ENCODE data around the gene CPN1.
"Not testable (repeated sequence)": the region's sequence is repeated elsewhere in the genome, so short reads cannot be mapped to it uniquely, and the experiment has no call there.

The CPN1 gene

GRCh38 chr10:100024748-100025147, 56.9 kb downstream of the CPN1 start:
- DNase-seq (ENCODE audit: low read depth in 2 of 2): no peak

- DNase-seq (ENCODE audit: low read depth in 2 of 2): no peak
Observed at GRCh38 chr10:100022403-100022802, 59.3 kb downstream of the CPN1 start.

GRCh38 chr10:100021322-100021721, 60.3 kb downstream of the CPN1 start:
- no peak for DNase-seq (ENCODE audit: low read depth in 2 of 2)

- no peak for DNase-seq (ENCODE audit: low read depth in 2 of 2)
Observed at GRCh38 chr10:100020886-100021253, 60.8 kb downstream of the CPN1 start.

DNA sequence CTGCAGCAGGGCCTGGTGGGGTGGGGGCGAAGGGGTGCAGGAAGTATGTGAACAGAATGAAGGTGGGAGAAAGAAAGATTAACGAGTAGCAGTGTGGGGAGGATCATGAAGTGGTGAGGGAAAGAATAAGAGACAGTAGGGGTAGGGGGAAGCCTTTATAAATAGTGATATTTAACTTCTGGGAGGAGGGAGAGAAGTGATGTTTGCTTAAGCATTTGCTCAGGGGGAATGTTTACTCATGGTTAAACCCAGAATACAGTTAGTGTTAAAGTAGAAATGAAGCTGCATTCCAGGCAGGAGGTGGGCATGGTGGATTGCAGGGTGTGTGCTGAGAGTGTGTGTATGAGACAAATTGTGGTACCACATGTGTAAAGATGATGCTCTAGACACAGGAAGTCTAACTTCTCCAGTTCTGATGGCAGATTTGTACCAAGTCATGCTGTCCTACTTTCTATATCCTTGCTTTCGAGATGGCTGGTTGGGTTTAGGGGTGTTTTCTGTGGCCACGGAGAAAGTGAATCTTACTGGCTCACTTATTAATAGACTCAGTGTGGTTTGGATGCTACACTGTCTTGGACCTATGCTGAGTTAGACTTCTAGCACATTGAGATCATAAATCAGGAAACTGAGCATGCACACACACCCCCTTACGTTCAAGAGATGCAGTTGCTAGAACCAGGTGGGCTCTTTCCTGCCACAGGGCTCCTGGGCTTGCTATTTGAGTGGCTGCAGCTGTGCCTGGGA, 61.4 kb downstream of the CPN1 start:
- no peak for DNase-seq (ENCODE audit: low read depth in 2 of 2)

- no peak for DNase-seq (ENCODE audit: low read depth in 2 of 2)
Observed at GRCh38 chr10:100019787-100020141, 61.9 kb downstream of the CPN1 start.

GRCh38 chr10:100014071-100014762, 67.5 kb downstream of the CPN1 start:
- DNase-seq (ENCODE audit: low read depth in 2 of 2): no peak

- DNase-seq (ENCODE audit: low read depth in 2 of 2): no peak
Observed at GRCh38 chr10:100013621-100014020, 68.0 kb downstream of the CPN1 start.

DNA sequence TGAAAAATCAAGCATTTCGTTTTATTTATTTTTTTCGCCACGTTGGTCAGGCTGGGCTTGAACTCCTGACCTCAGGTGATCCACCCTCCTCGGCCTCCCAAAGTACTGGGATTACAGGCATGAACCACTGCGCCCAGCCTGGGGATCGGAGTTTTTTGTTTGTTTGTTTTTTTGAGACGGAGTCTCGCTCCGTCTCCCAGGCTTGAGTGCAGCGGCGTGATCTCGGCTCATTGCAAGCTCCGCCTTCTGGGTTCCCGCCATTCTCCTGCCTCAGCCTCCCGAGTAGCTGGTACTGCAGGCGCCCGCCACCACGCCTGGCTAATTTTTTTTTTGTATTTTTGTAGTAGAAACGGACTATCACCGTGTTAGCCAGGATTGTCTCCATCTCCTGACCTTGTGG, 69.8 kb downstream of the CPN1 start:
- not testable (repeated sequence) for DNase-seq (ENCODE audit: low read depth in 2 of 2)

DNA sequence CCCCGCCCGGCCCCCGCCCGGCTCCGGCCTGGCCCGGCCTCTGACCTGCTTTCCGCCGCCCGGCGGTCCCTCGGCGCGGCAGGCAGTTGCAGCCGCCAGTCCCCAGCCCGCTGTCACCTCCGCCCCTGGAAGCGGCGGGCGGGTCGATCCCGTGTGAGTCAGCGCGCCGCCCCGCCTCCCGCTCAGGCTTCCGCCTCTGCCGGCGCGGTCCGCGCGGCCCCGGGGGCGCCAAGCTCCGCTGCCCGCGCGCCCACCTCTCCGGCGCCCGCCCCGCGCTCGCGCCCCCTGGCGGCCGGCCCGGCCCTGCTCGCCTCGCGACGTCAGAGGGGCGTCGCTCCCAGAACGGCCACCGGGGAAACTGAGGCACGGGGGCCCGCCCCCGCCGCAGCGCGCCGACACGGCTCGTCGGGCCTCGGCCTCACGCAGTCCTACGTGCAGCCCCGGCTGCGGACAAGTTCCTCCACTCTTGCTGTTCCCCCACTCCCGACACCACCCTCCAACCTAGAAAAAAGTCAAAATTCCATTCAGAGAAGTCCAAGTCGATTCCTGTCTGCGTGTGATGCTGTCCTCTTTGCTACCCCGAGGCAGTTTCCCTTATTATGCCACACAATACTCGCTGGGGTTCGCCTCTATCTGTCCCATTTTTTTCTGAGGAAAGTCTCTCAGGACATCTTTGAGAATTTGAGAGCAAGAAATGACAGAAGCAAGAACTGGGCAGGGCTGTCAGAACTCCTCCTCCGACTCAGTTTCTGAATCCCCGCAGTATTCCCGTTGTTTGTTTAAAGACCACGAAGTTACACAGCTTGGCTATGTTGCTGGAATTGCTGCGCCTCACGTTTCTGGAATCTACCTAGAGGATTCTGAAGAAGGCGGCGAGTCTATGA, 71.6 kb downstream of the CPN1 start, which contains the start of gene DNMBP:
TSS of gene DNMBP (minus strand) at position 155 of the 884 bp plus-strand sequence. CDS start 37,823 bp downstream, outside the sequence.
- peak; percentile 68 to 75 for DNase-seq (ENCODE audit: low read depth in 2 of 2)

GRCh38 chr10:100009283-100009792, 72.3 kb downstream of the CPN1 start:
- DNase-seq (ENCODE audit: low read depth in 2 of 2): no peak

GRCh38 chr10:100008708-100009282, 72.9 kb downstream of the CPN1 start:
- DNase-seq (ENCODE audit: low read depth in 2 of 2): no peak

DNA sequence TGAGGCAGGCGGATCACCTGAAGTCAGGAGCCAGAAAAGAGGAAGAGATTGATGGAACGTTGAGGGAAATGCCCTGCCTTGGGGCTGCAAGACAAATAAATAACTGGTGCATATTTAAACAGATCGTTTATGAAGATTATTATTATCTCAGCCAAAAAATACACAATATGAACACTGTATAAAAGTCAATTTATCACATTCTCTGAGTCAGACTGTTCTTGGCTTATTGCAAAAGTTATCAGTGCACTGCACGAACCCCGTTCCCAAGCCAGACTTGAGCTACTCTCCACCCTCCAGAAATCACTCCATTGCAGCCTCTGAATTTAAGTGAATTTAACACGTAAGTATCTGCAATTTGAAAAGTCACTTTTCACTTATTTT, 73.5 kb downstream of the CPN1 start:
- DNase-seq (ENCODE audit: low read depth in 2 of 2): no peak

DNA sequence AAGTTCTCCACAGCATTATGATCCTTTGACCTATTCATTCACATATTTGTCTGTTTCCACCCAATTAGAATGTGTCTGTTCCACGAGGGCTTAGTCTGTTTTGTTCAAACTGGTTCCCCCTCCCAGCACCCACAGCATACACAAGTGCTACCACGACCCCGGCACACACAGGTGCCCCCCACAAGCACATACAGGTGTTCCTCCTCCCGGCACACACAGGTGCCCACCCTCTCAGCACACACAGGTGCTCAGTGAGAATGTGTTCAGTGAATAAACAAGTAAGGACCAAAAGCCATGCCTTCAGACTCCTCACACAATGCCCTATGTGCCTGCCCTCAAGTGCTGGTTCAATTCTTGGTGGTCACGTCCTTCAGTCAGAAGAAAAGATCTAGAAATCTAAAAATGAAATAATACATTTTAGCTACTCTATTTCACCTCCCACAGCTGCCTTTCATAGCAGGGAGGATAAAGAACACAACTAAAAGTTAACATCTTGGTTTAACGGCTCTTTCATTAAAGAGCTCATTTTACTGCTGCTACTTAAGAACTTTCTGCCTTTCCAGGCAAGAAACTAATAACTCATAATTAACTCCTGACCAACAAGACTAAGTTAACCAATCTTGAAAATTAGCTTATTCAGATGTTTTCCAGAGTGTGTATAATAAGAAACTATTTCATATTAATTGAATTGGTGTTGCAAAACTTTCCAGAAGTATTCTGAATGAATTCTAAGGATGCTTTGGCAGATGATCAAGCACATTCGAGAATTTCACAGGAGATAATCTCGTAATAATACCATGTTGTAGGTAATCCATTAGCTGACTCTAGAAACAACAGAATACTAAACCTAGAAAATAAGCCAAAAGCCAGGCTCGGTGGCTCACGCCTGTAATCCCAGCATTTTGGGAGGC, 74.2 kb downstream of the CPN1 start:
- DNase-seq (ENCODE audit: low read depth in 2 of 2): no peak

- no peak for DNase-seq (ENCODE audit: low read depth in 2 of 2)
Observed at GRCh38 chr10:100006243-100006886, 75.3 kb downstream of the CPN1 start.

- DNase-seq (ENCODE audit: low read depth in 2 of 2): no peak
Observed at GRCh38 chr10:100004805-100005510, 76.7 kb downstream of the CPN1 start.

DNA sequence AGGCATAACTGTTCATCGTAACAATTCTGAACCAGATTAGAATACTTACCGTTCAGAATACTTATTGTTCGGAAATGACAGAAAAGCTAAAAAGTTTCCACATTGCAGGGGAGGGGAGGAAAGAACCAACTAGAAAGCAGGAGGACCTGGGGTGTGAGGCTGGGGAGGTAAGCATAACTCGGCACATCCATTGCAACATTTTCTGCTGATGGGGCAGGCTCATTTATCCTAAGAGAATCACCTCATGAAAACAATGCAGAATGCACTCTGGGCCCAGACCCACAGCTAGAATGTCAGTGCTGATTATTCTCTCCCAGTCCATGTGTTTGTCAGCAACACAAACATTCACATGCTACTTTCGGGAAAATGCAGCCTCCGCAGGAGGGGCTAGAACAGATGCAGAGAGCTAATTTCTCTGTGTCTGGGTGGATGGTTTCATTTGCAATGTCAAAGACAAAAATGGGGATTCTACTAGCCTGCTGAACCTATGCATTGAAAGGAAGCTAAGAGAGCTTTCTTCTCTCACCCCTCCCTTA, 81.5 kb downstream of the CPN1 start:
- no peak for DNase-seq (ENCODE audit: low read depth in 2 of 2)

GRCh38 chr10:99999319-100000108, 82.2 kb downstream of the CPN1 start:
- no peak for DNase-seq (ENCODE audit: low read depth in 2 of 2)

GRCh38 chr10:99998889-99999288, 82.8 kb downstream of the CPN1 start:
- DNase-seq (ENCODE audit: low read depth in 2 of 2): no peak
